22Rv1 (cell line): ENCODE results near the gene ST6GALNAC2.

Experiments used
- H3K27ac ChIP-seq: fragments of 450-650 bp; 2 replicates; pipeline ENCODE4 v1.5.1; 2017
- CTCF ChIP-seq: fragments of 450-650 bp; IDR thresholded peaks from 2 replicates; pipeline ENCODE4 v1.5.1; 2017; ENCODE audit warnings: mild to moderate bottlenecking
- ZFX ChIP-seq: fragments of 450-650 bp; IDR thresholded peaks from 2 replicates; pipeline ENCODE4 v1.6.1; 2017; ENCODE audit warnings: antibody characterized with exemption, borderline replicate concordance

The ST6GALNAC2 gene

GRCh38 chr17:76538941-76539570 lies 46.6 kb downstream of the ST6GALNAC2 start:
- TF ChIP-seq CTCF, result no peak
- TF ChIP-seq ZFX, result no peak
- H3K27ac ChIP-seq, result no peak overlapping the region

- H3K27ac ChIP-seq, result no peak overlapping the region
- TF ChIP-seq ZFX, result no peak
- TF ChIP-seq CTCF, result no peak
Observed at GRCh38 chr17:76538281-76538931, 47.3 kb downstream of the ST6GALNAC2 start.

GRCh38 chr17:76537578-76538280 lies 47.9 kb downstream of the ST6GALNAC2 start, which contains the start of gene CYGB:
CYGB (minus strand) TSS chr17:76537709; CDS start chr17:76537542, 167 bp downstream.
- TF ChIP-seq CTCF (no peak), ZFX (no peak)
- no peak within 1 kb of the TSS for H3K27ac ChIP-seq

- TF ChIP-seq ZFX (no peak), CTCF (no peak)
- H3K27ac ChIP-seq, result no peak overlapping the region
Observed at GRCh38 chr17:76537288-76537577, 48.4 kb downstream of the ST6GALNAC2 start.

GRCh38 chr17:76536511-76537287 lies 49.0 kb downstream of the ST6GALNAC2 start:
- no peak for TF ChIP-seq ZFX
- TF ChIP-seq CTCF, result no peak
- no peak overlapping the region for H3K27ac ChIP-seq

GRCh38 chr17:76535788-76536510 lies 49.7 kb downstream of the ST6GALNAC2 start:
- TF ChIP-seq CTCF, result no peak
- TF ChIP-seq ZFX, result no peak
- no peak overlapping the region for H3K27ac ChIP-seq
